Fibroblast of skin of left quadriceps (primary cell): ENCODE data around the gene HDAC11.
"Not testable (repeated sequence)": the region's sequence is repeated elsewhere in the genome, so short reads cannot be mapped to it uniquely, and the experiment has no call there.

ENCODE experiments used
- DNase-seq, 2 experiments: peaks; one replicate each; pipeline ENCODE4 v3.0.0-alpha.2; 2013; ENCODE audit warnings: low read depth in 2 of 2

HDAC11 gene

DNA sequence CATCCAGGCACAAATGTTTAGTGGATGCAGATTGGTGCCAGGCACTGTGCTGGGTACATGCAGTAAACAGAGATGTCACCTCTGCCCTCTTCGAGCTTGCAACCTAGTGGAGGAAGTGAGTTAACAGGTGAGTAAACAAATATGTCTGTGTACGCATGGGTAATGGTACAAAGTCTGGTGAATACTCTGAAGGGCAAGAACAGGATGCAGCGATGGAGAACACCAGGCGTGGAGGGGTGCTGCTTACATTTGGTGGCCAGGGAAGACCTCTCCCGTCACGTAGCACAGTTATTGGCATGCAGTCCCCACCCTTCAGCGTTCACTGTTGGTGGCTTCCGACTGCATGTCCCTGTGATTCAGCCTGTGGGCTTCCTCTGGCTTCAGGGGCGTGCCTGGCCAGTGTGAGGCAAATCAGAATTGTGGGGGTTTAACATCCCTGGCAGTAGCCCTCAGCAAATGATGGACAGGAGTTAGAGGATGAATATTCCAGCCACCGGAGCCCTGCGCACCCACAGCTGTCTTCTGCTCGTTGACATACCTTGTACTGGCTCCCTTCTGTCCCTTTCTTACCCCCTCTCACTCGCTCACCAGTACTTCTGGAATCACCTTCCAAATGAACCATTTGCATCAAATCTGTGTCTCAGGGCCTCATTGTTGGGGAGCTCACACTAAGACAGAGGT lies 9.1 kb upstream of the HDAC11 start:
- no peak for DNase-seq

DNA sequence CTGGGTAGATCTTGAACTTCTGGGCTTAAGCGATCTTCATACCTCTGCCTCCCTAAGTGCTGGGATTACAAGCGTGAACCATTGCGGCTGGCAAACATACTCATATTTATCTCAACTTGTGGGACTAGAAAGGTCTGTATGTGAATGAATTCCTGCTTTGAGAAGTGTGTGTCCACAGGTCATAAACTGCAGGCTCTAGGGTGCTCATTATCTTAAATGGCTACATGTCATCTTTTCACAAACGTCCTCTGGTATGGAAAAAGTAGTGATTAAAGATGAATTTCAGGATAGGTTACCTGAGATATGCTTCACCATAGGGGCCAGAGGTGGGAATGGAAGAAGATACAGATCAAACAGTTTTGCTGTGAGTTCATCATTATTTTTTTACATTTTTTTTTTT lies 7.8 kb upstream of the HDAC11 start:
- DNase-seq = no peak

DNA sequence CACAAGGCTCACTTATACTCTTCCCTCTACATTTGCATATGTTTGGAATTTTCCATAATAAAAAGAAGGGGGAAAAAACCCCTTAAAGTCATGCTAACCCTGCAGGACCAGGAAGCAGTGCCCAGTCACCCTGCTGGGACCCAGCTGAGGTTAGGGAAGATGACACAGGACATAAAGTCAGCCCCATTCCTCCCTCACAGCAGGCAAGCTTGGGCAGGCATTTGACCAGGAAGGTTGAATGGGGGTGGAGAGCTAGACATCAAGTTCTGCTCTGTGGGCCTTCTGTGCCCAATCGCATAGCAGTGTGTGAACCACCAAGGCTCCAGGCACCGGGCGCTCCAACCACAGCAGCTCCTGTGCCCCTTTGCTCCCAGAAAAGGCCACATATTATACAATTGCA lies 7.1 kb upstream of the HDAC11 start:
- no peak for DNase-seq

DNA sequence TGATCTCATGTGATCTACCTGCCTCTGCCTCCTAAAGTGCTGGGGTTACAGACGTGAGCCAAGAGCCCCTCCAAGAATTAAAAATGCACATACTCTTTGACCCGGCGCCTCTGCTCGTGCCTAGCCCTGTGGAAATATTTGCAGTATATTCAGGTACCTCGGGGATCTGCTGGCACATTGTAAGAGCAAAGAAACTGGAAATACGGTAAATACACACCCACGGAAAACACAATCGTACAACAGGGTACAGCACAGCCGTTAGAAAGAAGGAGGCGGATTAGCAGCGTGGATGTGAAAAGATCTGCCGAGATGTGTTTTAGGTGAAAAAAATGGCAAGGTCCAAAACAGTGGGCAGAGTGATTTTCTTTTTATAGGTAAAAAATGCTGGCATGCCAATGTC lies 6.1 kb upstream of the HDAC11 start:
- DNase-seq = no peak

DNA sequence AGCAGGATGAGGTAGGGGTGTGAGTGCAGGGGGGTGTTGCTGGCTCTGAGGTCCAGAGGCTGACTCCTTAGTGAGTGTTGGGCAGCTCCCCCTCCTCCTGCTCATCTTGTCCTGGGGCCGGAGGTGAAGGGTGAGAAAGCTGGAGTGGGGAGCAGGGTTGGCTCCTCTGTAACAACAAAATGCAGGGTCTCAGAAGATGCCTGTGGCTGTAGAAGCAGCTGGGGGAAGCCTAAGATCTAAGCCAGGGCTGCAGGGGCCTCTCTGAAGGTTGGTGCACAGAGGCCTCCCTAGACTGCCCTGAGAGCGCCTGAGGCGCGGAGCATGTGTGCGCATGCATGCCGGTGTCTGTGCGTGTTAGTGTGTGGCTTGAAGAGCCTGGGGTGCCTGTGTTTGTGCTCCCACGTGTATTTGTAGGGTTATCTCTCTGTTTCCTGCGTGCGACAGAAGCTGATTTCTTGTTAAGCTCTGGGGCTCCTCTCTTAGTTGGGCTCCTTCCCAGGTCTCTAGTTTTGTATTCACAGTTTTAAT lies 5.3 kb upstream of the HDAC11 start:
- no peak for DNase-seq

DNA sequence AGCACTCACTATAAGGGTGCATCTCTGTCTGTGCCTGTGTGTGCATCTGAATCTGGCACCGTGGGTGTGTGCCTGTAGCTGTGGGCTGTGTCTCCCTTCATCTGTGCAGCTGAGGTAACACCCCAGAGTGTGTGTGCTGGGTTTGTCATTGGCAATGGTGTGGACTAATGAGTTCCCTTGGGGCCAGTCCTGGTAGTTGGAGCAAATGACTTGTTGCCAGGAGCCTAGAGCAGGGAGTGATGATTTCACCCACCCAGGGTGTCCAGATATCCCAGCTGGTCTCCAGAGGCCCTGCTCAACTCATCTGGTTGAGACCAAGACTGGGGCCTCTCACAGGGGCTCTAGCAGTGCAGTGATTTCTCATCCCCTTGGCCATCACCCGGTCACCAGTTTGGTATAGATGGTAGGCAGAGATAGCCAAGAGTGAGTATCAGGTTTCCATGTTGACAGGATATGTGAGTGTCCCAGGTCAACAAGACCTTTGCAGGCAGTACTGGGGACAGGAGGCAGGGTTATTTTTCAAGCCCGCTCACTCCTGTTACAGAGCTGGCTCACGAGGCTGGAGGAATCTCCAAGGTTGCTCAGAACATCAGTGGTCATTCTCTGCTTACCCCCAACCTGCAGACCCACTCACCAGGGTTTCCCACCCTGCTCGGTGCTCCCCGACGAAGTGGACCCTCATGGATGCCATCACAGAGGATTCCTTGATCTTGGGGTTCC lies 4.1 kb upstream of the HDAC11 start:
- DNase-seq = no peak

DNA sequence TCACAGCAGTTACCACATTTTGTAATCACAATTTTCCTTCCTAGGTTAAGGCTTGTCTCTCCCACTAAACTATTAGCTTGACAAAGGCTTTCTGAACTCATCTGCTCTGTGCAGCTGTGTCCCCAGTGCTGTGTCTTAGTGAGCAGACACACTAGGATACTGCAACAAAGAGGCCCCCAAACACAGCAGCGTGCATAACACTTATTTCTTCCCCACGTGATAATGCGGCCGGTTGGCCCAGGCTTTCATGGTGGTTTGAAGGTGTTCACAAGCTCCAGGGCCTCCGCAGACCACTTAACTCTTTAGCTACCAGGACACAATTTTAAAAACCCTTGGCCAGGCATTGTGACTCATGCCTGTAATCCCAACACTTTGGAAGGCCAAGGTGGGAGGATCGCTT lies 2.2 kb upstream of the HDAC11 start:
- DNase-seq = no peak

DNA sequence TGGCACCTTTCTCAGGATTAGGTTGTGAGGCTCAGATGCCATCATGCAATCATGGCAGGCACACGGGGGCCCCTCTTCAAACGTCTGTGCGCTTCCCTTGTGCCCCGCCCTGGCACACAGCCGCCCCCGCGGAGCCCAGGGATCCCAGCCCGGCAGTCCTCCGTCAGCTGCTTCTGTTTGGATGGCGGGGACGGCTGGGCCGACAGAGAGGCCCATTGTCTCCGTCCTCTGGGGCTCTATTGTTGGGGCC lies 849 bp upstream of the HDAC11 start:
- DNase-seq = no peak

DNA sequence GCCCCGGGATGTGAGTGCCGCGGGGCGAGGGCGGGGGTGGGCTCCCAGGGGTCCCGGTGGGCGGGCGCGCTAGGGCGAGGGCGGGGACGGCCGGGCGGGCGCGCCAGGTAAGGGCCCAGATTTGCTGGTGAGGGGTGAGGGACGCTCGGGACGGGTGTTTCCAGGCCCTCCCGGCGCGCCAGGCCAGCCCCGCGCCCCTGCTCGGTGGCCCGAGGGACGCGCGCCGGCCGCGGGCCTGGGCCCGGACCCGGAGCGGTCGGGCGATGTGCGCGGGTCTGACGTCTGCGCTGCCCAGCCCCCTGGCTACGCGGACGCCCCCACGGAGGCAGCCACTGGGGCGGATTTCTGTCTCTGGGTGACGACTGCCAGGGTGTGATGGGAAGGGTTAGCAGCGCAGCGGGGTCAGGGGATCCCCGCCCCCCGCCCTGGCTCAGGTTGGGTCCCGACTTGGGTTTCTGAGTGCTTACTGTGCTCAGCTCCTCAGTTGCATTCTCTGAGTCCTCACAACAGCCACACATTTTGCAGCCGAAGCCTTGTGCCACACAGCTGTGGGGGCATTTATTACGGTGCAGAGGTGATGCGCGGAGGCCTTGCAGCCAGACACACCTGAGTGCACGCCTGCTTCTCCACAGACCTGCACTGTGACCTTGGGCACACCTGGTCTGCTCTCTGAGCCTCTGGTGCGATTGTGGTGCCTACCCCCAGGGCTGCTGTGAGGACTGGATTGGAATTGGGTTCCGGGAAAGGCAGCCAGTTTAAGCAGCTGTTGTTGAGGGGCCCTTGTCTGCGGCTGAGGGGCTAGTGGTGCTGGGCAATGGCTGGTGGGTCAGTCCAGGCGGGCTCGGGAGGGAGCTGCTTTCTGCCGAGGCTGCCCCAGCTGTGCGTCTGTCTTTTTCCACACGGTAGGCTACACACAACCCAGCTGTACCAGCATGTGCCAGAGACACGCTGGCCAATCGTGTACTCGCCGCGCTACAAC lies 523 bp downstream of the HDAC11 start:
- no peak for DNase-seq

DNA sequence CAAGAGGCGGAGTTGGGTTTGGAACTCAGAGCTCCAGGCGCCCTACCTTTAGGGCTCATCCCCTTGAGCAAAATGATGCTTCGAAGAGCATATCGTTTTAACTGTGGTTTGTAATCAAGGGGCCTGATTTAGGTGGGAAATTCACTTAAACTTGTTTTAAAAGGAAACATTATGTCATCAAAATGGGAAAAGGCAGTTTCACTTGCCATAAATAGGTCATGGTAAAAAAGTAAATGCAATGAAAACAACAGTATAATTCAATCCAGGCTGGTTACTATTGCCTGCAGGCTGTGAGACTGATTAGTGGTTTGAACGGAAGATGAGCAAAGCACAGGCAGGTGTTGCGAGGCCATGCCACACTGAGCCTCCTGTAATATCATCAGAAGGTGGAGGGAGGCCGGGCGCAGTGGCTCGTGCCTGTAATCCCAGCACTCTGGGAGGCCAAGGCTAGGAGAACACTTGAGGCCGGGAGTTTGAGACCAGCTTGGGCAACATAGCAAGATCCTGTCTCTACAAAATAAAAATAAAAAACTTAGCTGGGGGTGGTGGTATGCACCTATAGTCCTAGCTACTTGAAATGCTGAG lies 2.1 kb downstream of the HDAC11 start:
- no peak for DNase-seq

DNA sequence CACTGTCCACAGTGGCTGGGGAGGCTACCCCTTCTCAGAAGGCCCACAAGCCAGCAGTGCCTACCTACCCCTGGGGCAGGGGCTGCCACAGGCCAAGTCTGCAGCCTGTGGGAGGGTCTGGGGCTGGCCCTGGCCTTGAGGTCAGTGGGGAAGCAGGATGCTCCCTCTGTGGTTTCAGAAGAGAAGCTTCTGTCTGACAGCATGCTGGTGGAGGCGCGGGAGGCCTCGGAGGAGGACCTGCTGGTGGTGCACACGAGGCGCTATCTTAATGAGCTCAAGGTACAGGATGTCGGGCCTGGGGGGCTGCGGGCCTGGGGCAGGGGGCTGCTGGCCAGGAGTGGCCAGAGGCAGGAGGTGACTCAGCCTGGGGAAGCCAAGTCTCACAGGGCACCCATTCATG lies 3.2 kb downstream of the HDAC11 start:
- DNase-seq = no peak

DNA sequence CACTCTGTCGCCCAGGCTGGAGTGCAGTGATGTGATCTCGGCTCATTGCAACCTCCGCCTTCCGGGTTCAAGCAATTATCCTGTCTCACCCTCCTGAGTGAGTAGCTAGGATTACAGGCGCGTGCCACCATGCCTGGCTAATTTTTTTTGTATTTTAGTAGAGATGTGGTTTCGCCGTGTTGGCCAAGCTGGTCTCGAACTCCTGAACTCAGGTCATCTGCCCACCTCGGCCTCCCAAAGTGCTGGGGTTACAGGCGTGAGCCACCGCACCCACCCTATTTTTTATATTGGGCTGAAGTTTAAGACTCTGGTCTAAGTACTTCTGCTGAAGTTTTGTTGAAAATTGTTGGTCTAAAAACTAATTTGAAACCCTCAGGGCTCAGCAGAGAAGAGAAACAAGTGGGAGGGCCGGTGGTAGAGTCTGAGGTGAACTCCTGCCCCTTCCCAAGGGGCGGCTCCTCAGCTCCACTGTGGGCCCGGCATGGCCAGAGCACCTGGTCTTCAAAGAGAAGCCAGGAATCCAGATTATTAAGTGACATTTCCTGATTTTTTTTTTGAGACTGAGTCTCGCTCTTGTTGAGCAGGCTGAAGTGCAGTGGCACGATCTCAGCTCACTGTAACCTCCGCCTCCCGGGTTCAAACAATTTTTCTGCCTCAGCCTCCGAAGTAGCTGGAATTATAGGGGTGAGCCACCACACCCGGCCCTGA lies 4.0 kb downstream of the HDAC11 start:
- no peak for DNase-seq

DNA sequence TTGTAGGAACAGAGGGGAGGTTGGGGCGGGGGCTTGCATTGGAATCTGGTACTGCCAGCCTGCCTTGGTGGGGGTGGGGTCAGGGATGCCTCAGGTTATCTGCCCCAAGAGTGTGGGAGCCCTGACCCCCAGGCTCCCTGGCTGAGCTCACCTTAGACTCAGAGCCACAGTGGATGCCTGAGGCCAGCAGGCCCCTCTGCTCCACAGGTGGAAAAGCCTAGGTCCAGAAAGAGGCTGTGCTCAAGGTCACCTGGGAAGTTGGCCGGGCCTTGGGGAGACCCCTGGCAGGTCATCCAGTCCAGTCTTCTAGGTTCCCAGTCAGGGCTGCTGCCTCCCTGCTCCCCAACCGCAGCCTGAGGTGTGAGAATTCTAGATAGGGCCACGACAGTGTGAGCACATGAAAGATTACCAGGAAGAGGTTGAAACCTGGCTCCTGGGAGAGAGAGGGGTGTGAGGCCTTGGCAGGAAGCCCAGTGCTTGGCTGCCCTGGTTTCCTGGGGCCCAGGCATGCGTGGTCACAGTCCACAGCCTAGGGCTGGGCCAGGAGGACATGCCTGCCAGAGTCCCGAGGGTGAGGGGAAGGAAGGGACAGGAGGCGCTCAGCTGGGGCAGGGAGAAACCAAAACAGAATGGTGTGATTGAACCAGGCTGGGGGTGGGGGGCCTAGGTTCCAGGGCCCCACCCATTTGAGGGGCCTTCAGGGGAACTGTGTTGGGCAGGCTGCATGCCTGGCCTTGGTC lies 4.9 kb downstream of the HDAC11 start:
- DNase-seq = no peak

DNA sequence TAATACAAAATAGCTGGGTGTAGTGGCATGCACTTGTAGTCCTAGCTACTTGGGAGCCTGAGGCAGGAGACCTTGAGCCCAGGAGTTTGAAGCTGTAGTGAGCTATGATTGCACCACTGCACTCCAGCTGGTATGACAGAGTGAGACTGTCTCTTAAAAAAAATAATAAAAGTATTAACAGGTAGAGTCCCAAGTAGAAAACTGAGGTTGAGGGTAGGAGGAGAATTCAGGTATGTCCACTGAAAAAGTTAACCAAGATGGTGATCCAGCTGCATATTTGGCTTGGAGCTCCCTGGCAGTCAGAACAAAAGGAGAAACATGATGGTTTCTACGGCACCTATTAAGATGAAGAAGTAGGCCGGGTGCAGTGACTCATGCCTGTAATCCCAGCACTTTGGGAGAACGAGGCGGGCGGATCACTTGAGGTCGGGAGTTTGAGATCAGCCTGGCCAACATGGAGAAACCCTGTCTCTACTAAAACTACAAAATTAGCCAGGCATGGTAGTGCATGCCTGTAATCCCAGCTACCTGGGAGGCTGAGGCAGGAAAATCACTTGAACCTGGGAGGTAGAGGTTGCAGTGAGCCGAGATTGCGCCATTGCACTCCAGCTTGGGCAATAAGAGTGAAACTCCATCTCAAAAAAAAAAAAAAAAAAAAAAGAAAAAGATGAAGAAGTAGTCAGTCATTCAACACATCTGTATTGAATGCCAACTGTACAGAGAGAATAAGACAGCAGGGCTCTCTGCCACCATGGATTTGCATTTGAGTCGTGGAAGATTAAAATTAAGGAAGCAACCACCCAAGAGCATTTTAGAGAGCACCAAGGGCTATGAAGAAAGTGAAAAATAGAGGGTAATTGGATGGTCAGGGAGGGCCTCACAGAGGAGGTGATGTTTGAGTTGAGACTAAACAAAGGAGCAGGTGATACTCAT lies 5.8 kb downstream of the HDAC11 start:
- DNase-seq = not testable (repeated sequence)

DNA sequence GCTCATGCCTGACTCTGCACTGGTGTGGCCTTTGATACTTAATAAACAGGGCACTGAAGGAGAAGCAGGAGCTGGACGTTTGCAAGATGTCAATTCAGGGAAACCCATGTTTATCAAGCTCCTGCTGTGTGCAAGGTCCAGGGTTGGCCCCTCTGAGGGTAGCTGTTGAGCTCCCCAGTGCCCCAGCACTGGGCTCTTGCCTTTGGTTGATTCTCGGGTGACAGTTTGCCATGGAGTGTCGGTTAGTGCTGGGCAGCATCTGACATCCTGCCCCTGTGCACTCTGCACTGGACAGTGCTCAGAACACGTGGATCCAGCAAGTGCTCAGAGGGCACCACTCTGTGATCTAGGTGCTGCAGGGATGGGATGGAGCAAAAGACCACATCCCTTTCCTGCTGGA lies 7.3 kb downstream of the HDAC11 start:
- no peak for DNase-seq

DNA sequence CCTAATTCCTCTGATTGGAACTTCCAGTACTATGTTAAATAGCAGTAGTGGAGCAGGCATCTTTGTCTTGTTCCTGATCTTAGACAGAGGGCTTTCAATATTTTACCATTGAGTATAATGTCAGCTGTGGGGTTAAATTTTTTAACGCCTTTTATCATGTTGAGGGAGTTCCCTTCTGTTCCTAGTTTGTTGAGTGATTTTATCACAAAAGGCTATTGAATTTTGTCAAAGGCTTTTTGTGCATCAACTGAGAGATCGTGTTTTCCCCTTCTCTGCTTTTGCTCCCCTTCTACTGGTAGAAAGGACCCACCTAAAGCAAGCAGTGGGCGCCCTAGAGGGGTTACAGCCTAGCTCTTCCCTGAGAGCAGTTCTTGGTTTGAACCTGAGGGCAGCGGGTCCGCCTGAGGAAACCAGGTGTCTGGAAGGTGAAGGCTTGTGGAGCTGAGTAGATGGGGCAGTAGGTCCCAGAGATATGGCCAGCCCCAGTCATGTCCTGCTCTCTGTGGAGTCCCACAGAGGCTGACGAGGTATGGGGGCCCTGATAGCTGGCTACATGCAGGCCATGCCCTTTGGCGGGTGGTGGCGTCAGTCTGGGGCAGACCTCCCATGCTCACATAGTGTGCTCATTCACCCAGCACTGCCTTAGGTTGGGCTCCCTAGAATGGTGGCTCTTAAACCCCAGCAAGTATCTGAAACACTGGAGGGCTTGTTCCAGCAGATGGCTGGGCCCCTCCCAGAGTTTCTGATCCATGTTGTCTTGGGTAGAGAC lies 11.3 kb downstream of the HDAC11 start:
- DNase-seq = no peak

DNA sequence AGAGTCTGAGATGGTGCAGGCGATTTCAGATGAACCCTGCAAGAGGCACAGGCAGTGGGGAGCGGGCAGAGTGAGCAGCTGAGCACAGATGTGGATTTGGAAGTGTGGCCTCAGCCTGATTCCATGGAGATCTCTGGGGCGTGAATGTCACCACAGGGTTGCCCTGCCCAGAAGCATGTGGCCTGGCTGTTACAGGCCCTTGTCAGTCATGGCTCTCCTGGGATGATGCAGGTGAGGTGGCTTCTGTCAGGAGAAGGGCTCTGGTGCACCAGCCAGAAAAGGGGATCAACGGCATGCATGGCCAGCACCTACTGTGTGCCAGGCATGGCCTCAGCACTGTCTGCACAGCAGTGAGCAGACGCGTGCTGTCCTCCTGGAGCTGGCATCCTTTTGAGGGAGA lies 11.9 kb downstream of the HDAC11 start:
- DNase-seq = no peak

DNA sequence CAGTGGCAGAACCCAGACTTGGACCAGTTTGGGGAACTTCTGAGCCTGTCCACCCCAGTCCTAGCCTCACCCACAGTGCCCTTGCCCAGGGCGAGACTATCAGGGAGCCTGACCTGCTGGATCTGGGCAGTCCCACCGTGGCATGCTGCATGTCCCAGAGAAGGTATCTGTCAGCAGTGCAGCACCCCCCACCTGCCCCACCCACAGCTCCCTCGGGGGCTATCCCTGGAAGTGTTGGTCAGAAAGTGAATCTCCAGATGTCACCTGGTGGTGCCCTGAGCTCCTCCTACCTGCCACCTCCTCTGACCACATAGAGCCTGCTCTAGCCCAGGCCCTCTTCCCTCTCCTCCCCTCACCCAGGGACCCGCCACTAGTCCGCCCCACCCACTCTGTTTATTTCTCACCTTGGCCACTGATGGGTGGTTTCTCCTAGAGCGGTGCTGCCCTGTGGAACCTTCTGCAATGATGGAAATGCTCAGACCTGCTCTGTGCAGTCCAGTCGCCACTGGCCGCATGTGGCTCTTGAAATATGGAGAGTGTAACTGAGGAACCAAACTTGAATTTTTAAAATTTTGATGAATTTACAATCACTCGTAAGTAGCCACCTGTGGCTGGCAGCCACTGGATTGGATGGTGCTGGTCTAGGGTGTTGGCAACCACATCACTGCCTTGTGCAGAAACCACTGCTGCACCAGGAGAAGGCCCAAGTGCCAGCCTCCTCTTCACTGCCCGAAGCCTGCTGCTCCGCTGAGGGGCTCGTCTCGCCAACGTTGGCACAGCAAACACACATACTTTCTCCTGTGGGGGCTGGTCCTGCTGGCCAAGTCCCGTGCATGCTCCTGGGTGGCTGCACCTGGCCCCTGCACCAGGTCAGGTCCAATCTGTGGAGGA lies 13.1 kb downstream of the HDAC11 start:
- DNase-seq = no peak
